MCF 10A (cell line): ENCODE results near the gene AJM1. TPM values are rescaled to one million over a fixed set of nuclear protein-coding genes. Genes with fewer than 3 reads are reported as not detected.
"Not testable (repeated sequence)": the region's sequence is repeated elsewhere in the genome, so short reads cannot be mapped to it uniquely, and the experiment has no call there.

Experiments used
- BruUV-seq: library from RNA; stranded (reverse); fragments of 400-500 nt; replicated peaks from 2 replicates; lab custom pipeline; 2021; lab: Mats Ljungman, UMichigan
- CTCF ChIA-PET: fragments of 300-600 bp; sonication (Branson Sonifier 250); formaldehyde crosslinking; extraction: SDS; loops from one replicate; lab custom pipeline; 2021; ENCODE audit warnings: antibody characterized with exemption, inconsistent platforms; lab: Yijun Ruan, JAX
- POLR2A ChIA-PET: fragments of 300-600, 350-650 bp; sonication (Branson Sonifier 250); formaldehyde crosslinking; extraction: SDS; loops from one replicate; lab custom pipeline; 2020; ENCODE audit warnings: antibody characterized with exemption, inconsistent platforms; lab: Yijun Ruan, JAX
- DNase-seq: peaks from one replicate; pipeline ENCODE4 v3.0.0-alpha.2; 2018; ENCODE audit not compliant: unreplicated experiment
- H3K27ac Mint-ChIP-seq: one replicate; pipeline ENCODE4 v1.8.0; 2022; ENCODE audit warnings: mild to moderate bottlenecking, low read depth, mixed read lengths; ENCODE audit not compliant: unreplicated experiment
- H3K27me3 Mint-ChIP-seq: one replicate; pipeline ENCODE4 v1.8.0; 2022; ENCODE audit warnings: mixed read lengths; ENCODE audit not compliant: insufficient read depth, unreplicated experiment
- H3K36me3 Mint-ChIP-seq: one replicate; pipeline ENCODE4 v1.8.0; 2022; ENCODE audit warnings: mild to moderate bottlenecking, moderate library complexity, mixed read lengths; ENCODE audit not compliant: insufficient read depth, unreplicated experiment
- H3K4me1 Mint-ChIP-seq: one replicate; pipeline ENCODE4 v1.8.0; 2022; ENCODE audit warnings: mixed read lengths; ENCODE audit not compliant: insufficient read depth, unreplicated experiment
- H3K4me3 Mint-ChIP-seq: one replicate; pipeline ENCODE4 v1.8.0; 2022; ENCODE audit warnings: mild to moderate bottlenecking, moderate library complexity, mixed read lengths; ENCODE audit not compliant: unreplicated experiment
- H3K9me3 Mint-ChIP-seq: one replicate; pipeline ENCODE4 v1.8.0; 2022; ENCODE audit warnings: mixed read lengths; ENCODE audit not compliant: unreplicated experiment
- intact Hi-C: fragments of 100-400 bp; cut with micrococcal nuclease; formaldehyde crosslinking; loops from 2 replicates; pipeline ENCODE4 v1.14.1; 2022
- total RNA-seq: library from RNA; stranded (reverse); gene quantifications from 2 replicates; pipeline ENCODE4 v1.2.3, GENCODE V29; 2022
- TF ChIP-seq, protein P1 (sequence below): fragments of 200-600 bp; IDR thresholded peaks from one replicate; pipeline ENCODE4 v1.8.0; 2022; ENCODE audit warnings: antibody characterized with exemption, mild to moderate bottlenecking; ENCODE audit not compliant: unreplicated experiment

Gene AJM1
- total RNA-seq, 1 experiment from 2014 or later: 5.7 TPM

- Mint-ChIP-seq H3K9me3 (no peaks in the 10 kb centered on the region), H3K36me3 (peaks cover 44% of the 10 kb centered on the region), H3K27ac (no peak overlapping the region), H3K4me1 (peaks cover 6% of the 10 kb centered on the region), H3K4me3 (peak overlapping the region; percentile 29), H3K27me3 (no peaks in the 10 kb centered on the region)
- ChIA-PET CTCF (interaction anchor here (0.5 to 0.7 kb wide), 2 partner anchors 11 to 369 kb away, joined by 3 read pairs; no protein-coding TSS in a partner anchor), POLR2A (interaction anchor here (1.0 kb wide), 1 partner anchor 15 kb away, joined by 3 read pairs; no protein-coding TSS in a partner anchor)
- TF ChIP-seq, protein P1, sequence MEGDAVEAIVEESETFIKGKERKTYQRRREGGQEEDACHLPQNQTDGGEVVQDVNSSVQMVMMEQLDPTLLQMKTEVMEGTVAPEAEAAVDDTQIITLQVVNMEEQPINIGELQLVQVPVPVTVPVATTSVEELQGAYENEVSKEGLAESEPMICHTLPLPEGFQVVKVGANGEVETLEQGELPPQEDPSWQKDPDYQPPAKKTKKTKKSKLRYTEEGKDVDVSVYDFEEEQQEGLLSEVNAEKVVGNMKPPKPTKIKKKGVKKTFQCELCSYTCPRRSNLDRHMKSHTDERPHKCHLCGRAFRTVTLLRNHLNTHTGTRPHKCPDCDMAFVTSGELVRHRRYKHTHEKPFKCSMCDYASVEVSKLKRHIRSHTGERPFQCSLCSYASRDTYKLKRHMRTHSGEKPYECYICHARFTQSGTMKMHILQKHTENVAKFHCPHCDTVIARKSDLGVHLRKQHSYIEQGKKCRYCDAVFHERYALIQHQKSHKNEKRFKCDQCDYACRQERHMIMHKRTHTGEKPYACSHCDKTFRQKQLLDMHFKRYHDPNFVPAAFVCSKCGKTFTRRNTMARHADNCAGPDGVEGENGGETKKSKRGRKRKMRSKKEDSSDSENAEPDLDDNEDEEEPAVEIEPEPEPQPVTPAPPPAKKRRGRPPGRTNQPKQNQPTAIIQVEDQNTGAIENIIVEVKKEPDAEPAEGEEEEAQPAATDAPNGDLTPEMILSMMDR: no peak
- BruUV-seq: no TSS peak
- intact Hi-C loops: no loop called here
- no peak for DNase-seq
Observed at GRCh38 chr9:136867480-136867879, 25.2 kb downstream of the AJM1 start.

- no TSS peak for BruUV-seq
- TF ChIP-seq, protein P1: no peak
- peaks cover 6% of the 10 kb centered on the region for H3K4me1 Mint-ChIP-seq
- POLR2A ChIA-PET: interaction anchor here (1.0 kb wide), 1 partner anchor 14 kb away, joined by 3 read pairs; no protein-coding TSS in a partner anchor
- no peak overlapping the region for H3K27ac Mint-ChIP-seq
- intact Hi-C loops: no loop called here
- H3K27me3 Mint-ChIP-seq: no peaks in the 10 kb centered on the region
- CTCF ChIA-PET: interaction anchor here (0.5 to 0.7 kb wide), 2 partner anchors 11 to 369 kb away, joined by 3 read pairs; no protein-coding TSS in a partner anchor
- H3K4me3 Mint-ChIP-seq: peak overlapping the region; percentile 29
- H3K9me3 Mint-ChIP-seq: no peaks in the 10 kb centered on the region
- no peak for DNase-seq
- H3K36me3 Mint-ChIP-seq: peaks cover 40% of the 10 kb centered on the region
Observed at GRCh38 chr9:136867917-136868316, 25.6 kb downstream of the AJM1 start.

DNA sequence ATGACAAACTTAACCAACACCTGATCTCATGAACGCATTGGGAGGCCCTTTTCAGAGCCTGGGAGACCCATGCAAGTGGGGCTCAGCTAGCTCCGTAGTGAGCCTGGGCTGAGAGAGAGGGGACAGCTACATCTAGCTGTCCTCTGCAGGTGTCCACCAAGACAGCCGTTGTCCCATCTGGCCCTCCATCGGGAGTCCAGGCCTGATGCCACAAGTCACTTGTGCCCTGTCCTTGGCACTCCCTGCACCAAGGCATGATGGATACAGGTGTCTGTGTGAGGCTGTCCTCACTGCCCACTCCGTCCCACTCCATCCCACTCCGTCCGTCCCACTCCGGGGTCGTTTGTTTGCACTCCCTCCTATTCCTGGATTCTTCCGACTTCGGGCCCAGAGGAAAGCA, 26.4 kb downstream of the AJM1 start:
- ChIA-PET POLR2A (no interaction called here), CTCF (no interaction called here)
- peaks cover 6% of the 10 kb centered on the region for H3K4me1 Mint-ChIP-seq
- H3K27ac Mint-ChIP-seq: no peak overlapping the region
- no peaks in the 10 kb centered on the region for H3K27me3 Mint-ChIP-seq
- H3K4me3 Mint-ChIP-seq: no peak overlapping the region
- no TSS peak for BruUV-seq
- H3K36me3 Mint-ChIP-seq: peaks cover 32% of the 10 kb centered on the region
- no peak for DNase-seq
- TF ChIP-seq, protein P1: no peak
- H3K9me3 Mint-ChIP-seq: no peaks in the 10 kb centered on the region
- intact Hi-C loops: no loop called here

- BruUV-seq, H3K4me3 Mint-ChIP-seq, H3K27ac Mint-ChIP-seq, POLR2A ChIA-PET, intact Hi-C loops, H3K9me3 Mint-ChIP-seq, H3K27me3 Mint-ChIP-seq, DNase-seq, CTCF ChIA-PET, H3K4me1 Mint-ChIP-seq: not testable (repeated sequence)
- peaks cover 28% of the 10 kb centered on the region for H3K36me3 Mint-ChIP-seq
Observed at GRCh38 chr9:136869611-136870010, 27.3 kb downstream of the AJM1 start.
